A673 (cell line): ENCODE measurements around the gene CDK15. TPM values are rescaled to one million over a fixed set of nuclear protein-coding genes. Genes with fewer than 3 reads are reported as not detected.

Experiments used
- BruUV-seq: library from RNA; stranded (reverse); fragments of 400-500 nt; replicated peaks from 2 replicates; lab custom pipeline; 2021; lab: Mats Ljungman, UMichigan
- CTCF ChIA-PET: fragments of 300-600 bp; sonication (Branson Sonifier 250); formaldehyde crosslinking; loops from one replicate; lab custom pipeline; 2022; ENCODE audit warnings: antibody characterized with exemption; lab: Charles Lee
- POLR2A ChIA-PET: fragments of 300-600 bp; sonication (Branson Sonifier 250); formaldehyde crosslinking; loops from one replicate; lab custom pipeline; 2022; ENCODE audit warnings: antibody characterized with exemption; ENCODE audit not compliant: low non-redundant PET; lab: Charles Lee
- DNase-seq: peaks from one replicate; pipeline ENCODE4 v3.0.0-alpha.2; 2015; ENCODE audit warnings: low spot score
- H3K27ac ChIP-seq: fragments of 200-600 bp; sonication (generic); 2 replicates; pipeline ENCODE4 v1.5.1; 2016; ENCODE audit warnings: mixed run types, low read depth, mild to moderate bottlenecking, mixed read lengths, antibody characterized with exemption, low read length; ENCODE audit not compliant: poor library complexity, severe bottlenecking
- H3K27me3 ChIP-seq: fragments of 200-600 bp; sonication (generic); replicated peaks from 2 replicates; pipeline ENCODE4 v1.6.1; 2017; ENCODE audit warnings: mixed run types, low read depth, mild to moderate bottlenecking, mixed read lengths, antibody characterized with exemption, low read length; ENCODE audit not compliant: insufficient read depth, poor library complexity
- H3K36me3 ChIP-seq: fragments of 200-600 bp; sonication (generic); 2 replicates; pipeline ENCODE4 v1.6.1; 2016; ENCODE audit warnings: mixed run types, mild to moderate bottlenecking, mixed read lengths, antibody characterized with exemption, low read length; ENCODE audit not compliant: insufficient read depth, poor library complexity, severe bottlenecking
- H3K4me1 ChIP-seq: fragments of 200-600 bp; sonication (generic); 2 replicates; pipeline ENCODE4 v1.6.1; 2017; ENCODE audit warnings: mixed run types, mild to moderate bottlenecking, mixed read lengths, antibody characterized with exemption, low read length; ENCODE audit not compliant: insufficient read depth, poor library complexity, severe bottlenecking
- H3K4me3 ChIP-seq: fragments of 200-600 bp; sonication (generic); 2 replicates; pipeline ENCODE4 v1.5.1; 2016; ENCODE audit warnings: low read depth, mixed run types, mild to moderate bottlenecking, mixed read lengths, low read length; ENCODE audit not compliant: poor library complexity, severe bottlenecking
- H3K9me3 ChIP-seq: fragments of 200-600 bp; sonication (generic); 2 replicates; pipeline ENCODE4 v1.6.1; 2016; ENCODE audit warnings: mixed run types, low read depth, mild to moderate bottlenecking, mixed read lengths, antibody characterized with exemption, low read length; ENCODE audit not compliant: poor library complexity, severe bottlenecking
- CTCF ChIP-seq: fragments of 300-800, 200-600 bp; sonication (generic); conservative IDR thresholded peaks from 2 replicates; pipeline ENCODE4 v1.5.1; 2017; ENCODE audit warnings: low read depth, mild to moderate bottlenecking, antibody characterized with exemption, low read length, moderate library complexity, mixed read lengths
- EZH2 ChIP-seq: fragments of 200-600 bp; sonication (generic); IDR thresholded peaks from 2 replicates; pipeline ENCODE4 v1.6.1; 2017; ENCODE audit warnings: borderline replicate concordance, low read depth, mild to moderate bottlenecking, mixed read lengths, antibody characterized with exemption, low read length; ENCODE audit not compliant: poor library complexity, severe bottlenecking
- intact Hi-C: fragments of 100-400 bp; cut with micrococcal nuclease; formaldehyde crosslinking; loops from one replicate; pipeline ENCODE4 v1.10.0; 2022; ENCODE audit not compliant: unreplicated experiment
- total RNA-seq: library from RNA; stranded (reverse); gene quantifications from 2 replicates; pipeline ENCODE4 v1.2.3, GENCODE V29; 2021

Gene CDK15
- total RNA-seq, 1 experiment from 2014 or later = 0.11 TPM

DNA sequence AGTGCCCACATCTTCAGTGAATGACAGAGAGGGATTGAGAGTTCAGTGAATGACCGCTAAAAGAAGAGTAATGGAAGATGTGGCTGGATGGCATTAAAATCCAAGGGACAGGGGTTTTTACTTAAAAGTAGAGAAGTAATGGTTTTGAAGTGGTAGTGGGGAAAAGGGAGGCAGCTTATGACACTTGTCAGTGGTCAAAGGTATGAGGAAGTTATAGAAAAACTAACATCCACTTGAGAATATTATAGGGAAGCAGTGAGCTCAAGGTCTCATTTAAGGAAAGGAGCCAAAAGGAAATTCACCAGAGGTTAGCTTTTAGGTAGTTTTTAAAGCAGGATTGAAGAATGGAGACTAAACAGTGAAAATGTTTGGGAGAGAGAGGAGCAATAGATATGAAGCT is 24.3 kb downstream of the CDK15 start:
- Histone ChIP-seq H3K27me3 (no peaks in the 10 kb centered on the region), H3K36me3 (no peaks in the 10 kb centered on the region), H3K9me3 (no peaks in the 10 kb centered on the region), H3K27ac (no peak overlapping the region), H3K4me3 (no peak overlapping the region), H3K4me1 (no peaks in the 10 kb centered on the region)
- no TSS peak for BruUV-seq
- ChIA-PET POLR2A (no interaction called here), CTCF (no interaction called here)
- TF ChIP-seq CTCF (no peak), EZH2 (no peak)
- intact Hi-C loops = no loop called here
- no peak for DNase-seq

DNA sequence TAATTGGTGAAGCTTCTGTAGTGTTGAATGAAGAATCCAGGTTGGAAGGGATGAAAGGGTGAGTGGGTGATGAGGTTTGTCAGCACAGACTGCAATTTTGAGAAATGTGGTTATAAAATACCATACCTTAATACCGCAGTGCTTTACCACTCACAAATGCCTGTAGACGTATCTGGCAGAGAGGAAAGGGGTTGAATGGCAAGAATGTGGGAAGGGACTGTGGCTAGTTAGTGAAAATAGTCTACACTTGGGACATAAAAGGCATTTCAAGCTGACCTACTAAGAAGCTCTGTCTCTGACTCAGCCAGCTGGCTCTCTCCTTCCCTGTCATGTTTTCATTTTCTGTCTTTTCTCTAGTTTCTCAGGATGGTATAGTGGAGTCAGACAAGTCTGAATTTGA is 25.1 kb downstream of the CDK15 start:
- H3K27me3 ChIP-seq = no peaks in the 10 kb centered on the region
- intact Hi-C loops = no loop called here
- no peaks in the 10 kb centered on the region for H3K9me3 ChIP-seq
- no peaks in the 10 kb centered on the region for H3K36me3 ChIP-seq
- ChIA-PET CTCF (no interaction called here), POLR2A (no interaction called here)
- no peak overlapping the region for H3K4me3 ChIP-seq
- TF ChIP-seq CTCF (no peak), EZH2 (no peak)
- BruUV-seq = no TSS peak
- H3K4me1 ChIP-seq = no peaks in the 10 kb centered on the region
- no peak for DNase-seq
- H3K27ac ChIP-seq = no peak overlapping the region

GRCh38 chr2:201833781-201834180 is 27.4 kb downstream of the CDK15 start:
- H3K9me3 ChIP-seq = no peaks in the 10 kb centered on the region
- no peak for TF ChIP-seq CTCF
- TF ChIP-seq EZH2 = no peak
- no peak overlapping the region for H3K4me3 ChIP-seq
- CTCF ChIA-PET = no interaction called here
- peaks cover 12% of the 10 kb centered on the region for H3K4me1 ChIP-seq
- DNase-seq = no peak
- H3K36me3 ChIP-seq = no peaks in the 10 kb centered on the region
- H3K27me3 ChIP-seq = no peaks in the 10 kb centered on the region
- intact Hi-C loops = no loop called here
- H3K27ac ChIP-seq = no peak overlapping the region
- POLR2A ChIA-PET = no interaction called here
- BruUV-seq = no TSS peak
